Heart left ventricle (tissue), 13 donors: Measurements from ENCODE around the gene SART1.

Source experiments
- CTCF ChIP-seq, 12 donors: fragments of 200-600 bp; sonication (generic) in 4 of 12; IDR thresholded peaks; one replicate each; pipeline versions ENCODE4 v1.5.0 to v1.8.0; 2018 to 2022; ENCODE audit warnings: antibody characterized with exemption in 12 of 12, mild to moderate bottlenecking in 5 of 12
- POLR2A ChIP-seq, 2 donors: fragments of 450-650 bp; IDR thresholded peaks; one replicate each; pipeline ENCODE4 v1.6.1; 2017; ENCODE audit warnings: antibody characterized with exemption in 2 of 2, mild to moderate bottlenecking in 2 of 2, moderate library complexity in 2 of 2
- donor health status: ischemic (EF 13 %, LVEDD 7.1; RV severe dilation, severe dysfunction).
- donor health status: DM: no; HTN: yes; CAD: no.
- donor health status: DM: no; HTN: no; CAD: no.
- donor health status: ischemic (EF 25% LVEDD 6.9; RV normal size, moderate dysfunction).
- donor health status: ischemic (EF 25% LVEDD 5.7; RV mildly dilated, moderate dysfunction).
- donor health status: ischemic (EF 35%, LVEDD 5.7; RV mildly dilated, moderate dysfunction).
- donor health status: nonischemic (EF 11% LVEDD 7.7; RV severe dilation, severe dysfunction).
- donor health status: DM: yes; HTN: yes; CAD: no.
- donor health status: PGD.
- donor health status: ischemic (EF 29% LVEDD 5.4; RV normal size, mild dysfunction).
- donor health status: nonischemic (EF 23%, LVEDD 6.1; RV moderate dilation, normal function).

GRCh38 chr11:65919573-65920371 is 41.8 kb upstream of the SART1 start:
- TF ChIP-seq POLR2A (IDR thresholded peaks at IDR 0.05) (no peak), CTCF (IDR thresholded peaks at IDR 0.05) (no peak)
